HCT116 (cell line): ENCODE data around the gene COL15A1. TPM values are rescaled to one million over a fixed set of nuclear protein-coding genes. Genes with fewer than 3 reads are reported as not detected.

ENCODE experiments used
- ATAC-seq: fragments of 200-7000 bp; cut with Tn5 transposase; 2 replicates; pipeline ENCODE4 v1.9.1; 2020; ENCODE audit warnings: mild to moderate bottlenecking, moderate library complexity
- BruUV-seq: library from RNA; stranded (reverse); fragments of 400-500 nt; replicated peaks from 2 replicates; lab custom pipeline; 2021; lab: Mats Ljungman, UMichigan
- CTCF ChIA-PET: fragments of 300-600 bp; sonication (Branson Sonifier 250); formaldehyde crosslinking; loops from one replicate; lab custom pipeline; 2021; ENCODE audit warnings: antibody characterized with exemption; lab: Charles Lee
- POLR2A ChIA-PET: fragments of 300-600, 350-600 bp; sonication (Branson Sonifier 250); formaldehyde crosslinking; loops from one replicate; lab custom pipeline; 2021; ENCODE audit warnings: antibody characterized with exemption; lab: Charles Lee
- RAD21 ChIA-PET, 2 experiments: fragments of 300-600 bp; sonication (Branson Sonifier 250); formaldehyde crosslinking; loops; one replicate each; lab custom pipeline; 2023; ENCODE audit warnings: low total read pairs in 2 of 2; ENCODE audit not compliant: uncharacterized antibody in 2 of 2, unreplicated experiment in 2 of 2, low non-redundant PET in 1 of 2; lab: Charles Lee
- DNase-seq: peaks from one replicate; pipeline ENCODE4 v3.0.0-alpha.2; 2010; ENCODE audit warnings: low read depth, low spot score
- H2AFZ ChIP-seq: fragments of 200-600 bp; shearing (Covaris generic), sonication (generic); 2 replicates; pipeline ENCODE4 v1.6.1; 2017; ENCODE audit warnings: low read depth, mixed run types, mixed read lengths, antibody characterized with exemption, low read length; ENCODE audit not compliant: poor library complexity, severe bottlenecking
- H3K27ac ChIP-seq: 2 replicates; pipeline ENCODE4 v1.5.1; 2012; ENCODE audit warnings: low read depth, low read length
- H3K27me3 ChIP-seq: fragments of 200-600 bp; sonication (generic); 2 replicates; pipeline ENCODE4 v1.6.1; 2016; ENCODE audit warnings: mixed run types, low read length, mixed read lengths; ENCODE audit not compliant: insufficient read depth
- H3K36me3 ChIP-seq, 2 experiments: fragments of 200-500 bp in 1 of 2; fragments of 200-600 bp in 1 of 2; sonication (Bioruptor generic) in 1 of 2; sonication (generic) in 1 of 2; 2 replicates each; pipeline versions ENCODE4 v1.5.1 to v1.6.1; 2014 to 2016; ENCODE audit warnings: low read length in 2 of 2, inconsistent platforms in 1 of 2, mixed read lengths in 1 of 2, mixed run types in 1 of 2; ENCODE audit not compliant: insufficient read depth in 2 of 2, control insufficient read depth in 1 of 2
- H3K4me1 ChIP-seq, 2 experiments: fragments of 200-600 bp in 1 of 2; sonication (generic) in 1 of 2; 2 replicates each; pipeline versions ENCODE4 v1.5.1 to v1.6.1; 2012 to 2017; ENCODE audit warnings: low read length in 2 of 2, inconsistent platforms in 1 of 2, mild to moderate bottlenecking in 1 of 2, mixed read lengths in 1 of 2, mixed run types in 1 of 2, moderate library complexity in 1 of 2; ENCODE audit not compliant: insufficient read depth in 2 of 2, control insufficient read depth in 1 of 2
- H3K4me2 ChIP-seq: fragments of 200-600 bp; sonication (generic); 2 replicates; pipeline ENCODE4 v1.6.1; 2017; ENCODE audit warnings: mixed run types, low read length, mixed read lengths
- H3K4me3 ChIP-seq, 2 experiments: fragments of 200-600 bp in 1 of 2; sonication (generic) in 1 of 2; replicated peaks in 1 of 2; 2 replicates each; pipeline ENCODE4 v1.5.1; 2011 to 2016; ENCODE audit warnings: low read length in 2 of 2, control low read depth in 1 of 2, low read depth in 1 of 2, mild to moderate bottlenecking in 1 of 2, mixed read lengths in 1 of 2, mixed run types in 1 of 2
- H3K79me2 ChIP-seq: fragments of 200-600 bp; sonication (generic); 2 replicates; pipeline ENCODE4 v1.6.1; 2017; ENCODE audit warnings: mild to moderate bottlenecking, mixed run types, low read length, moderate library complexity, mixed read lengths; ENCODE audit not compliant: insufficient read depth
- H3K9ac ChIP-seq: fragments of 200-600 bp; sonication (generic); 2 replicates; pipeline ENCODE4 v1.6.1; 2016; ENCODE audit warnings: low read length, mixed read lengths
- H3K9me2 ChIP-seq: fragments of 200-600 bp; sonication (generic), shearing (Covaris generic); 2 replicates; pipeline ENCODE4 v1.6.1; 2017; ENCODE audit warnings: mixed run types, mild to moderate bottlenecking, moderate library complexity; ENCODE audit not compliant: insufficient read depth
- H3K9me3 ChIP-seq, 2 experiments: fragments of 200-500 bp in 1 of 2; fragments of 200-600 bp in 1 of 2; sonication (Bioruptor generic) in 1 of 2; sonication (generic) in 1 of 2; 2 replicates each; pipeline ENCODE4 v1.6.1; 2014 to 2017; ENCODE audit warnings: low read length in 2 of 2, mixed read lengths in 2 of 2, inconsistent platforms in 1 of 2, low read depth in 1 of 2, mild to moderate bottlenecking in 1 of 2, mixed run types in 1 of 2, moderate library complexity in 1 of 2; ENCODE audit not compliant: control insufficient read depth in 1 of 2, insufficient read depth in 1 of 2
- H4K20me1 ChIP-seq: fragments of 200-600 bp; sonication (generic), shearing (Covaris generic); 2 replicates; pipeline ENCODE4 v1.6.1; 2017; ENCODE audit warnings: mixed run types, mild to moderate bottlenecking, moderate library complexity; ENCODE audit not compliant: insufficient read depth
- CEBPB ChIP-seq: IDR thresholded peaks from 2 replicates; pipeline ENCODE4 v1.6.1; 2012; ENCODE audit warnings: low read depth
- EZH2 ChIP-seq: fragments of 200-600 bp; sonication (generic); IDR thresholded peaks from 2 replicates; pipeline ENCODE4 v1.6.1; 2017; ENCODE audit warnings: antibody characterized with exemption, mixed run types
- POLR2A ChIP-seq: IDR thresholded peaks from 2 replicates; pipeline ENCODE4 v1.7.0; 2011; ENCODE audit warnings: borderline replicate concordance; ENCODE audit not compliant: insufficient read depth, insufficient read length; ENCODE audit errors: extremely low read depth
- POLR2AphosphoS5 ChIP-seq: IDR thresholded peaks from 2 replicates; pipeline ENCODE4 v1.6.1; 2011; ENCODE audit warnings: mild to moderate bottlenecking, low read depth, low read length, moderate library complexity
- SRF ChIP-seq: IDR thresholded peaks from 2 replicates; pipeline ENCODE4 v1.6.1; 2012; ENCODE audit warnings: low read depth
- ZBTB33 ChIP-seq: IDR thresholded peaks from 2 replicates; pipeline ENCODE4 v1.6.1; 2011; ENCODE audit warnings: mild to moderate bottlenecking, low read length, moderate library complexity; ENCODE audit not compliant: insufficient replicate concordance; ENCODE audit errors: extremely low read depth
- ZFX ChIP-seq: fragments of 450-650 bp; IDR thresholded peaks from 2 replicates; pipeline ENCODE4 v1.6.1; 2017
- intact Hi-C: fragments of 100-400 bp; cut with micrococcal nuclease; formaldehyde crosslinking; loops from 2 replicates; pipeline ENCODE4 v1.10.0; 2022
- total RNA-seq: library from RNA; stranded (reverse); gene quantifications from one replicate; pipeline ENCODE4 v1.2.1, GENCODE V29; 2021; ENCODE audit not compliant: unreplicated experiment

The COL15A1 gene
- total RNA-seq, 1 experiment from 2014 or later = 0.15 TPM

DNA sequence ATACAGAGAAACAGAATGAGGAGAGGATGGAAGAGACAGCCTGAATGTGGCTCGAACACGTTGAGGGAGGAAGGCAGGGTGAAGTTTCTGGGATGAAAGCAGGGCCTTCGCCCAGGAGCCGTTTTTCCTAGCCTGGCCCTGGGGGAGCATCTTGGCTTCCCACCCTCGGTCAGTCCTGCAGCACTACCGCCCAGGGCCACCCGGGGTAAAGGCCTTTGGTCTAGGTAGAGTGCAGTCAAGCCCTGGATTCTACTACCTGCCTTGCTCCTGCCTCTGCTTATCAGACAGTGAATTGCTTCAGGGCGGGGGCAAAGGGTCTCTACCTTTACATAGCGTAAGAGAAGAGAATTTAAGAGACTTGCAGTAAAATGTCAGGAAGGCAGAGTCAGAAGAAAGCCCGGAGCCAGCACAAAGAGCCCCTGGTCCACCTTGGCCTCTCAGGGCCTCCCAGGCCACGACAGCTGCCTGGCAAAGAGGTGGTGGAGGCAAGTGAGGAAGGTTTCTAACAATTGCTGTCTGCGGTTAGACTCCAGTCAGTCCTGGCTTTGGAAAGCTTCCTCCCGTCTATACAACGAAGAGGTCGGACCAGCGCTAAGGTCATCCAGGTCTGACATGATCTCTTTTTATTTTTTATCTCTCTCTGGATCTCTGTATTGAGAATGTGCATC is 17.9 kb downstream of the COL15A1 start:
- H2AFZ ChIP-seq = no peak overlapping the region
- ChIA-PET RAD21 (no interaction called here), POLR2A (no interaction called here), CTCF (no interaction called here)
- no peak for TF ChIP-seq ZFX
- no peak for TF ChIP-seq CEBPB
- BruUV-seq = no TSS peak
- H3K4me1 ChIP-seq = no peaks in the 10 kb centered on the region
- DNase-seq (no peak), ATAC-seq (no peak)
- H3K4me2 ChIP-seq = no peak overlapping the region
- H3K79me2 ChIP-seq = no peaks in the 10 kb centered on the region
- no peak overlapping the region for H3K4me3 ChIP-seq
- no peaks in the 10 kb centered on the region for H3K27me3 ChIP-seq
- no peaks in the 10 kb centered on the region for H4K20me1 ChIP-seq
- H3K9me2 ChIP-seq = no peaks in the 10 kb centered on the region
- H3K27ac ChIP-seq = no peak overlapping the region
- no peak overlapping the region for H3K9ac ChIP-seq
- intact Hi-C loops = no loop called here
- H3K36me3 ChIP-seq = no peaks in the 10 kb centered on the region
- H3K9me3 ChIP-seq = no peaks in the 10 kb centered on the region

DNA sequence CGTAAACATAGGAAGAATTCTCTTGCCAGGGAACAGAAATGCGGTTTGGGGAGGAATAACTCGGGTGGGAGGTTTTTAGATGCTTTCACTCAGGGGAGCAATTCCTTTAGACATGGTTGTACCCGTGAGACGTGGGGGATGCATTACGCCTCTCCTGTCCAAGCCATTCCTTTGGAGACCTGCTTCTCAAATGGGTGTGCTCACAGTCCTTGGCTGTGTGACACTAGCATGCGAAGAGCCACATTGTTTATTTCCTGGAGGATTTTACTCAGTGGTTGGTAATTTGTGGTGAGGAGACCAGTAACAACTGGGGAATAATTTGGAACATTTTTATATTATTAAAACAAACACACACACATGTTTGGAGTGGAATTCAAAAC is 18.5 kb downstream of the COL15A1 start:
- POLR2A ChIA-PET = no interaction called here
- no peaks in the 10 kb centered on the region for H3K9me3 ChIP-seq
- H3K36me3 ChIP-seq = no peaks in the 10 kb centered on the region
- no peaks in the 10 kb centered on the region for H3K9me2 ChIP-seq
- H3K9ac ChIP-seq = no peak overlapping the region
- no peak overlapping the region for H3K27ac ChIP-seq
- CTCF ChIA-PET = no interaction called here
- H3K4me1 ChIP-seq = no peaks in the 10 kb centered on the region
- no peak overlapping the region for H3K4me2 ChIP-seq
- no peaks in the 10 kb centered on the region for H4K20me1 ChIP-seq
- ATAC-seq = no peak
- H3K27me3 ChIP-seq = no peaks in the 10 kb centered on the region
- H3K79me2 ChIP-seq = no peaks in the 10 kb centered on the region
- H2AFZ ChIP-seq = no peak overlapping the region
- TF ChIP-seq CEBPB (no peak), POLR2AphosphoS5 (no peak), EZH2 (no peak), POLR2A (no peak), SRF (no peak), ZBTB33 (no peak)
- intact Hi-C loops = no loop called here
- no peak for DNase-seq
- BruUV-seq = no TSS peak
- RAD21 ChIA-PET = no interaction called here
- no peak overlapping the region for H3K4me3 ChIP-seq
